ENCODE results near the gene GPC6. TPM values are rescaled to one million over a fixed set of nuclear protein-coding genes. Genes with fewer than 3 reads are reported as not detected.
A peak's percentile ranks its signal among the peaks of the same experiment; 100 is the strongest.

The GPC6 gene
- polyA plus RNA-seq, result 10 to 100 TPM in 1 of 4 donors, 1 to 10 TPM in 1, under 1 TPM in 2; 0.22 to 45.0 (median 1.4) TPM
- long read RNA-seq, donor 1, result 0 reads
- long read RNA-seq, donor 2, partial matches to known transcripts, result 0 of 2 reads
- long read RNA-seq, donor 2, other reads (novel, unspliced or antisense), result 0 of 2 reads
- long read RNA-seq, donor 3, partial matches to known transcripts, result 6 of 10 reads
- long read RNA-seq, donor 3, other reads (novel, unspliced or antisense), result 0 of 10 reads
- long read RNA-seq, donor 4, result 0 reads
- long read RNA-seq, donor 5, result 0 reads
- long read RNA-seq, donor 6, transcript GPC6-202 (5 exons, 792 nt), result major isoform, 7 of 7 reads
- long read RNA-seq, donor 6, partial matches to known transcripts, result 0 of 7 reads
- long read RNA-seq, donor 6, other reads (novel, unspliced or antisense), result 0 of 7 reads
- long read RNA-seq, donor 7, result 0 reads
- long read RNA-seq, donor 8, partial matches to known transcripts, result 0 of 1 reads
- long read RNA-seq, donor 8, other reads (novel, unspliced or antisense), result 0 of 1 reads
- long read RNA-seq, donor 9, result 0 reads
- long read RNA-seq, donor 10, transcript GPC6-202 (5 exons, 792 nt), result major isoform, 11 of 11 reads
- long read RNA-seq, donor 10, partial matches to known transcripts, result 0 of 11 reads
- long read RNA-seq, donor 10, other reads (novel, unspliced or antisense), result 0 of 11 reads

GRCh38 chr13:93226623-93227279 is at the start of gene GPC6:
Gene GPC6, plus strand, starts transcription at chr13:93226807.
- Histone ChIP-seq H3K4me3 (ENCODE audit: low read depth in 1 of 3, low read length in 3 of 3) (peak within 1 kb of the TSS; percentile 4 to 91 (median 28)), H3K4me1 (ENCODE audit: control insufficient read depth in 3 of 3, insufficient read depth in 2 of 3, low read depth in 1 of 3, low read length in 2 of 3) (peaks cover 0 to 16% (median 0%) of the 10 kb centered on the region in 3 donors), H3K27ac (ENCODE audit: low read depth in 1 of 3, low read length in 2 of 3) (peak within 1 kb of the TSS in 2 of 3 donors; percentile 77 to 93), H3K36me3 (ENCODE audit: control insufficient read depth in 3 of 3, insufficient read depth in 2 of 3, low read depth in 1 of 3, low read length in 3 of 3) (no peaks in the 10 kb centered on the region), H3K27me3 (ENCODE audit: control insufficient read depth in 3 of 3, insufficient read depth in 3 of 3, low read length in 3 of 3) (peaks cover 0 to 16% (median 7%) of the 10 kb centered on the region in 3 donors), H3K9me3 (ENCODE audit: control insufficient read depth in 2 of 2, insufficient read depth in 1 of 2, low read depth in 1 of 2, low read length in 1 of 2) (no peaks in the 10 kb centered on the region)
- DNase-seq (peak in 1 of 2 donors; percentile 91), FAIRE-seq (no peak)
- 3 to 9% (median 5%) methylated on average over 31 of the region's 31 CpGs for WGBS, 3 donors

DNA sequence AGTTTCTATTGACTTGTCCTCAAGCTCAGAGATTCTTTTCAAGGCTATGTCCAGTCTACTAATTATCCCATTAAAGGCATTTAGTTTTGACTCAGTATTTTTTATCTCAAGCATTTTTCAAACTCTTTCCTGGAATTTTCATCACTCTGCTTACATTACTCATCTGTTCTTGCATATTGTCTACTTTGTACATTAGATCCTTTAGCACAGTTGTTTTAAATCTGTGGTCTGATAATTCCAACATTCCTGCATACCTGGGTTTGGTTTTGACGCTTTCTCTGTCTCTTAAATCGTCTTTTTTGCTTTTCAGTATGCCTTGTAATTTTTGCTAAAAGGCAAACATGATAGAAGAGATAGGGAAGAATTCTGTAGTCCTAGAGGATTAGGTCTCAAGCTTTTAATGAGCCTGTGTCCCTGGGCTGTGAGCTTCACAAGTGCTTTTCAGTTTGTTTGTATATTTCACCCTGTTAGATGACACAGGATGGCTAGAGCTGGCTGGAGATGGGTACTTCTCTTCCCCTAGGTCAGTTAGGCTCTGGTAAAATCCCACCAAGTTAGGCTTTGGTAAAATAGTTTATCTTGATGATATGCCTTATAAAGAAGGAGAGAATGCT is 46.1 kb upstream of the GPC6 start:
- Histone ChIP-seq H3K27me3 (ENCODE audit: control insufficient read depth in 3 of 3, insufficient read depth in 3 of 3, low read length in 3 of 3) (no peaks in the 10 kb centered on the region), H3K27ac (ENCODE audit: low read depth in 1 of 3, low read length in 2 of 3) (no peak overlapping the region), H3K9me3 (ENCODE audit: control insufficient read depth in 2 of 2, insufficient read depth in 1 of 2, low read depth in 1 of 2, low read length in 1 of 2) (no peaks in the 10 kb centered on the region), H3K36me3 (ENCODE audit: control insufficient read depth in 3 of 3, insufficient read depth in 2 of 3, low read depth in 1 of 3, low read length in 3 of 3) (no peaks in the 10 kb centered on the region), H3K4me1 (ENCODE audit: control insufficient read depth in 3 of 3, insufficient read depth in 2 of 3, low read depth in 1 of 3, low read length in 2 of 3) (no peaks in the 10 kb centered on the region), H3K4me3 (ENCODE audit: low read depth in 1 of 3, low read length in 3 of 3) (no peak overlapping the region)
- WGBS, 3 donors, result 20 to 55% (median 26%) methylated on average over 2 of the region's 2 CpGs
- FAIRE-seq, result no peak
- DNase-seq, result no peak

DNA sequence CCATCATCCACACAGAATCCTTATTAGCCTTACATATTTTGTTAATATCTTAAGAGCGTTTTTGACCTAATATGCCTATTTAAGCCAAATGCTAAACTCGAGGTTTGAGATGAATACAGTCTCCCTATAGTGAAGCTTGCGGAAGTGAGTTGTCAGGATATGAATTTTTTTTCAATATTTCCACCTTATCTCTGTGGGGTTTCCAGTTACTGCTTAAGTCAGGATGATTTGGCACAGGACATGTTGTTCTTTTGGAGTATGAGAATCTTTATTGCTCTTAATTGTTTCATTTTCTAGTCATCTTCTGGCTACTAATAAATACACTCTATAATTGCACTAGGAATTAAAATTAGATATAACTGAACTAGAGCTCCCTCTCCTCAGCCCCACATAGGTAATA is 44.2 kb upstream of the GPC6 start:
- WGBS, 3 donors, result 88 to 92% (median 88%) methylated on average over 3 of the region's 3 CpGs
- Histone ChIP-seq H3K36me3 (ENCODE audit: control insufficient read depth in 3 of 3, insufficient read depth in 2 of 3, low read depth in 1 of 3, low read length in 3 of 3) (no peaks in the 10 kb centered on the region), H3K9me3 (ENCODE audit: control insufficient read depth in 2 of 2, insufficient read depth in 1 of 2, low read depth in 1 of 2, low read length in 1 of 2) (no peaks in the 10 kb centered on the region), H3K27ac (ENCODE audit: low read depth in 1 of 3, low read length in 2 of 3) (no peak overlapping the region), H3K4me3 (ENCODE audit: low read depth in 1 of 3, low read length in 3 of 3) (no peak overlapping the region), H3K4me1 (ENCODE audit: control insufficient read depth in 3 of 3, insufficient read depth in 2 of 3, low read depth in 1 of 3, low read length in 2 of 3) (no peaks in the 10 kb centered on the region), H3K27me3 (ENCODE audit: control insufficient read depth in 3 of 3, insufficient read depth in 3 of 3, low read length in 3 of 3) (no peaks in the 10 kb centered on the region)
- DNase-seq (no peak), FAIRE-seq (no peak)

DNA sequence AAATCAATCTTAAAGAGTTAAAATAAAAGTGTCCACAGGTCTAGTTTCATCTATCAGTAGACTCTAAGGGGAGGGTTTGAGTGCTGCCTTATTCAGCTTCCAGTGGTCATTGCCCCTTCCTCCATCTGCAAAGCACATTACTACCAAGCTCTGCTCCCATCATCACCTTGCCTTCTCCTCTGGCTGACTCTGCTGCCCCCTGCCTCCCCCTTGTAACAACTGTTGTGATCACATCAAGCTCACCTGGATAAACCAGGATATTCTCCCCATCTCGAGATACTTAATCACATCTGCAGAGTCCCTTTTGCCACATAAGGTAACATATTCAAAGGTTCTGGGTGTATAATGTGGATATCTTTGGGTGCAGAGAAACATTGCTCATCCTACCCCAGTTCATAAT is 43.3 kb upstream of the GPC6 start:
- Histone ChIP-seq H3K4me1 (ENCODE audit: control insufficient read depth in 3 of 3, insufficient read depth in 2 of 3, low read depth in 1 of 3, low read length in 2 of 3) (no peaks in the 10 kb centered on the region), H3K36me3 (ENCODE audit: control insufficient read depth in 3 of 3, insufficient read depth in 2 of 3, low read depth in 1 of 3, low read length in 3 of 3) (no peaks in the 10 kb centered on the region), H3K4me3 (ENCODE audit: low read depth in 1 of 3, low read length in 3 of 3) (no peak overlapping the region), H3K27ac (ENCODE audit: low read depth in 1 of 3, low read length in 2 of 3) (no peak overlapping the region), H3K9me3 (ENCODE audit: control insufficient read depth in 2 of 2, insufficient read depth in 1 of 2, low read depth in 1 of 2, low read length in 1 of 2) (no peaks in the 10 kb centered on the region), H3K27me3 (ENCODE audit: control insufficient read depth in 3 of 3, insufficient read depth in 3 of 3, low read length in 3 of 3) (no peaks in the 10 kb centered on the region)
- DNase-seq (no peak), FAIRE-seq (no peak)
- WGBS, 3 donors, result 42 to 71% (median 51%) methylated on average over 1 of the region's 1 CpG

- Histone ChIP-seq H3K4me1 (ENCODE audit: control insufficient read depth in 3 of 3, insufficient read depth in 2 of 3, low read depth in 1 of 3, low read length in 2 of 3) (no peaks in the 10 kb centered on the region), H3K27me3 (ENCODE audit: control insufficient read depth in 3 of 3, insufficient read depth in 3 of 3, low read length in 3 of 3) (no peaks in the 10 kb centered on the region), H3K36me3 (ENCODE audit: control insufficient read depth in 3 of 3, insufficient read depth in 2 of 3, low read depth in 1 of 3, low read length in 3 of 3) (no peaks in the 10 kb centered on the region), H3K9me3 (ENCODE audit: control insufficient read depth in 2 of 2, insufficient read depth in 1 of 2, low read depth in 1 of 2, low read length in 1 of 2) (peaks cover 0 to 12% of the 10 kb centered on the region in 2 donors), H3K27ac (ENCODE audit: low read depth in 1 of 3, low read length in 2 of 3) (no peak overlapping the region), H3K4me3 (ENCODE audit: low read depth in 1 of 3, low read length in 3 of 3) (no peak overlapping the region)
- no peak for DNase-seq
- WGBS, 3 donors, result 84 to 89% (median 87%) methylated on average over 2 of the region's 2 CpGs
- FAIRE-seq, result no peak
These were observed 36.6 kb upstream of the GPC6 start for GRCh38 chr13:93190006-93190405.

DNA sequence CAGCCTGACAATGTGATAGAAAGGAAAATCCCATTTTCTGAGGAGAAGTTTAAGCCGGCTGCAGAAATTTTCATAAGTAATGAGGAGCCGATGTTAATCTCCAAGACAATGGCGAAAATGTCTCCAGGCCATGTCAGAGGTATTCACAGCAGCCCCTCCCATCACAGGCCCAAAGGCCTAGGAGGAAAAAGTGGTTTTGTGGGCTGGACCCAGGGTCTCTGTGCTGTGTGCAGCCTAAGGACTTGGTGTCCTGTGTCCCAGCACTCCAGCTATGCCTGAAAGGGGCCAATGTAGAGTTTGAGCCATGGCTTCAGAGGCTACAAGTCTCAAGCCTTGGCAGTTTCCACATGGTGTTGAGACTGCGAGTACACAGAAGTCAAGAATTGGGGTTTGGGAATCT is 32.9 kb upstream of the GPC6 start:
- H3K4me3 ChIP-seq (ENCODE audit: low read depth in 1 of 3, low read length in 3 of 3), result no peak overlapping the region
- FAIRE-seq, result no peak
- H3K36me3 ChIP-seq (ENCODE audit: control insufficient read depth in 3 of 3, insufficient read depth in 2 of 3, low read depth in 1 of 3, low read length in 3 of 3), result no peaks in the 10 kb centered on the region
- no peak for DNase-seq
- WGBS, 3 donors, result 91 to 99% (median 95%) methylated on average over 4 of the region's 4 CpGs
- no peak overlapping the region for H3K27ac ChIP-seq (ENCODE audit: low read depth in 1 of 3, low read length in 2 of 3)
- no peaks in the 10 kb centered on the region for H3K27me3 ChIP-seq (ENCODE audit: control insufficient read depth in 3 of 3, insufficient read depth in 3 of 3, low read length in 3 of 3)
- peaks cover 0 to 18% of the 10 kb centered on the region in 2 donors for H3K9me3 ChIP-seq (ENCODE audit: control insufficient read depth in 2 of 2, insufficient read depth in 1 of 2, low read depth in 1 of 2, low read length in 1 of 2)
- H3K4me1 ChIP-seq (ENCODE audit: control insufficient read depth in 3 of 3, insufficient read depth in 2 of 3, low read depth in 1 of 3, low read length in 2 of 3), result no peaks in the 10 kb centered on the region

DNA sequence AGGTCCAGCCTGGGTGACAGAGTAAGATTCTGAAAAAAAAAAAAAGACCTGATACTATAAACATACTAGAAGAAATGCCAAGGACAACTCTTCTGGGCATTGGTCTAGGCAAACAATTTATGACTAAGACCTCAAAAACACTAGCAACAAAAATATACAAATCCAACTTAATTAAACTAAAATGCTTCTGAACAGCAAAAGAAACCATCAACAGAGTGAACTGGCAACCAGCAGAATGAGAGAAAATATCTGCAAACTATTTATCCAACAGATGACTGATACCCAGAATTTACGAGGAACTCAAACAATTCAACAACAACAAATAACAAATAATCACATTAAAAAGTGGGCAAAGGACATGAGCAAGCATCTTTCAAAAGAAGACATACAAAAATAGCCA is 26.8 kb upstream of the GPC6 start:
- Histone ChIP-seq H3K36me3 (ENCODE audit: control insufficient read depth in 3 of 3, insufficient read depth in 2 of 3, low read depth in 1 of 3, low read length in 3 of 3) (no peaks in the 10 kb centered on the region), H3K4me1 (ENCODE audit: control insufficient read depth in 3 of 3, insufficient read depth in 2 of 3, low read depth in 1 of 3, low read length in 2 of 3) (no peaks in the 10 kb centered on the region), H3K27ac (ENCODE audit: low read depth in 1 of 3, low read length in 2 of 3) (no peak overlapping the region), H3K9me3 (ENCODE audit: control insufficient read depth in 2 of 2, insufficient read depth in 1 of 2, low read depth in 1 of 2, low read length in 1 of 2) (peaks cover 0 to 8% of the 10 kb centered on the region in 2 donors), H3K27me3 (ENCODE audit: control insufficient read depth in 3 of 3, insufficient read depth in 3 of 3, low read length in 3 of 3) (no peaks in the 10 kb centered on the region), H3K4me3 (ENCODE audit: low read depth in 1 of 3, low read length in 3 of 3) (no peak overlapping the region)
- WGBS, 3 donors, result 78 to 89% (median 81%) methylated on average over 1 of the region's 1 CpG
- no peak for DNase-seq
- no peak for FAIRE-seq

DNA sequence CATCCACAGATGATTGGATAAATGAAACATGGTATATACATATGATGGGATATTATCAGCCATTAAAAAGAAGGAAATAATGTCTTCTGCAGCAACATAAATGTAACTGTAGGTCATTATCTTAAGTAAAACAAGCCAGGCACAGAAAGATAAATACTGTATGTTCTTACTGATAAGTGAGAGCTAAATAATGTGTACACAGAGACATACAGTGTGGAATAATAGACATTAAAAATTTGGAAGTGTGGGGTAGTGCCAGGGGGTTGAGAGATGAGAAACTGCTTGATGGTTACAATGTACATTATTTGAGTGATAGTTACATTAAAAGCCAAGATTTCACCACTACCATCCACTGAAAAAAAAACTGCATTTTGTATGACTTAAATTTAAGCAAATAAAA is 26.0 kb upstream of the GPC6 start:
- no peak for DNase-seq
- no peaks in the 10 kb centered on the region for H3K36me3 ChIP-seq (ENCODE audit: control insufficient read depth in 3 of 3, insufficient read depth in 2 of 3, low read depth in 1 of 3, low read length in 3 of 3)
- no peak overlapping the region for H3K4me3 ChIP-seq (ENCODE audit: low read depth in 1 of 3, low read length in 3 of 3)
- no peaks in the 10 kb centered on the region for H3K27me3 ChIP-seq (ENCODE audit: control insufficient read depth in 3 of 3, insufficient read depth in 3 of 3, low read length in 3 of 3)
- no peaks in the 10 kb centered on the region for H3K4me1 ChIP-seq (ENCODE audit: control insufficient read depth in 3 of 3, insufficient read depth in 2 of 3, low read depth in 1 of 3, low read length in 2 of 3)
- no peak overlapping the region for H3K27ac ChIP-seq (ENCODE audit: low read depth in 1 of 3, low read length in 2 of 3)
- FAIRE-seq, result no peak
- peaks cover 0 to 3% of the 10 kb centered on the region in 2 donors for H3K9me3 ChIP-seq (ENCODE audit: control insufficient read depth in 2 of 2, insufficient read depth in 1 of 2, low read depth in 1 of 2, low read length in 1 of 2)

All from small intestine (tissue), 16 donors.